ENCODE data around the gene VEZT. TPM values are rescaled to one million over a fixed set of nuclear protein-coding genes. Genes with fewer than 3 reads are reported as not detected.

The VEZT gene
- total RNA-seq, 1 experiment from 2014 or later: 107 TPM

DNA sequence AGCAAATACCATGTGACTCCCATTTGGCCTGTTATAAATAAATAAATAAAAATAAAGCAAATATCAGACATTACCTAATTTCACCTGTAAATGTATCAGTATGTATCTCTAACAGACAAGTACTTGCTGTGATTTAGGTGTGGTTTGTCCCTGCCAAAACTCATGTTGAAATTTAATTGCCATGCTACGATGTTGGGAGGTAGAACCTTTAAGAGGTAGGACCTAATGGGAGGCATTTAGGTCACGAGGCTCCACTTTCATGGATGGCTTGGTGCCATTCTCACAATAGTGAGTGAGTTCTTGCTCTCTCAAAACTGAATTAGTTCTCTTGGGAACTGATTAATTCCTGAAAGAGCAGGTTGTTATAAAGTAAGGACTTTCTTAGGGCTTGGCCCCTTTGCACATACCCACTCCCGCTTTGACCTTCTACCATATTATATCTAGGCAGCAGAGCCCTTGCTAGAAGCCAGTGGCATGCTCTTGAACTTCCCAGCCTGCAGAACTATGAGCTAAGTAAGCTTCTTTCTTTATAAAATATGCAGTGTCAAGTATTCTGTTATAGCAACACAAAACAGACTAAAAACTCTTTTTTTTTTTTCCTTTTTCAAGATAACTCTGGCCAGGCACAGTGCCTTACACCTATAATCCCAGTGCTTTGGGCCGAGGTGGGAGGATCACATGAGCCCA, 26.0 kb downstream of the VEZT start:
- Histone ChIP-seq H3K4me1 (ENCODE audit: insufficient read depth, low read length, poor library complexity, severe bottlenecking) (peaks cover 30% of the 10 kb centered on the region), H3K36me3 (ENCODE audit: insufficient read depth, low read length, poor library complexity, severe bottlenecking) (peaks cover 17% of the 10 kb centered on the region), H3K27me3 (replicated peaks; ENCODE audit: insufficient read depth, low read depth, low read length, poor library complexity) (no peaks in the 10 kb centered on the region), H3K4me3 (ENCODE audit: low read depth, low read length, poor library complexity, severe bottlenecking) (no peak overlapping the region), H3K9me3 (ENCODE audit: low read depth, low read length, poor library complexity, severe bottlenecking) (no peaks in the 10 kb centered on the region), H3K27ac (ENCODE audit: low read depth, low read length, poor library complexity, severe bottlenecking) (no peak overlapping the region)
- CTCF ChIA-PET: no interaction called here
- intact Hi-C loops (cut with micrococcal nuclease; ENCODE audit: unreplicated experiment): no loop called here
- BruUV-seq (replicated peaks): no TSS peak
- DNase-seq (ENCODE audit: low spot score): no peak
- POLR2A ChIA-PET (ENCODE audit: low non-redundant PET): interaction anchor here (0.6 kb wide), 1 partner anchor 233 kb away, joined by 3 read pairs; no protein-coding TSS in a partner anchor
- no peak for TF ChIP-seq EZH2 (IDR thresholded peaks at IDR 0.05; ENCODE audit: borderline replicate concordance, low read depth, low read length, poor library complexity, severe bottlenecking)
- TF ChIP-seq, protein P1, sequence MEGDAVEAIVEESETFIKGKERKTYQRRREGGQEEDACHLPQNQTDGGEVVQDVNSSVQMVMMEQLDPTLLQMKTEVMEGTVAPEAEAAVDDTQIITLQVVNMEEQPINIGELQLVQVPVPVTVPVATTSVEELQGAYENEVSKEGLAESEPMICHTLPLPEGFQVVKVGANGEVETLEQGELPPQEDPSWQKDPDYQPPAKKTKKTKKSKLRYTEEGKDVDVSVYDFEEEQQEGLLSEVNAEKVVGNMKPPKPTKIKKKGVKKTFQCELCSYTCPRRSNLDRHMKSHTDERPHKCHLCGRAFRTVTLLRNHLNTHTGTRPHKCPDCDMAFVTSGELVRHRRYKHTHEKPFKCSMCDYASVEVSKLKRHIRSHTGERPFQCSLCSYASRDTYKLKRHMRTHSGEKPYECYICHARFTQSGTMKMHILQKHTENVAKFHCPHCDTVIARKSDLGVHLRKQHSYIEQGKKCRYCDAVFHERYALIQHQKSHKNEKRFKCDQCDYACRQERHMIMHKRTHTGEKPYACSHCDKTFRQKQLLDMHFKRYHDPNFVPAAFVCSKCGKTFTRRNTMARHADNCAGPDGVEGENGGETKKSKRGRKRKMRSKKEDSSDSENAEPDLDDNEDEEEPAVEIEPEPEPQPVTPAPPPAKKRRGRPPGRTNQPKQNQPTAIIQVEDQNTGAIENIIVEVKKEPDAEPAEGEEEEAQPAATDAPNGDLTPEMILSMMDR (conservative IDR thresholded peaks at IDR 0.05; ENCODE audit: low read depth, low read length): no peak

DNA sequence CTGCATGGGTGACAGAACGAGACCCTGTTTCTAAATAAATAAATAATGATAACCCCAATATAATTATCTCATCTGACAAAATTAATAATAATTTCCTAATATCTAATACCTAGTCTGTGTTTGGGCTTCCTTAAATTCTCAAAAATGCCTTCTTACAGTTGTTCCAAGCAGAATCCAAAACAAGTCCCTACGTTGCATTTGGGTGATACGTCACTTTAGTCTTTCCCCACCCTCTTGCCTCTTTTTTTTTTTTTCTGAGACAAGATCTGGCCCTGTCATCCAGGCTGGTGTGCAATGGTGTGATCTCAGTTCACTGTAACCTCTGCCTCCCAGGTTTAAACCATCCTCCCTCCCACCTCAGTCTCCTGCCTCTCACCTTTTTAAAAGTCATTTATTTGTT, 26.7 kb downstream of the VEZT start:
- Histone ChIP-seq H3K4me3 (ENCODE audit: low read depth, low read length, poor library complexity, severe bottlenecking) (no peak overlapping the region), H3K27me3 (replicated peaks; ENCODE audit: insufficient read depth, low read depth, low read length, poor library complexity) (no peaks in the 10 kb centered on the region), H3K9me3 (ENCODE audit: low read depth, low read length, poor library complexity, severe bottlenecking) (no peaks in the 10 kb centered on the region), H3K36me3 (ENCODE audit: insufficient read depth, low read length, poor library complexity, severe bottlenecking) (peaks cover 17% of the 10 kb centered on the region), H3K27ac (ENCODE audit: low read depth, low read length, poor library complexity, severe bottlenecking) (no peak overlapping the region), H3K4me1 (ENCODE audit: insufficient read depth, low read length, poor library complexity, severe bottlenecking) (peaks cover 37% of the 10 kb centered on the region)
- CTCF ChIA-PET: no interaction called here
- no peak for DNase-seq (ENCODE audit: low spot score)
- TF ChIP-seq, protein P1 (conservative IDR thresholded peaks at IDR 0.05; ENCODE audit: low read depth, low read length): no peak
- no peak for TF ChIP-seq EZH2 (IDR thresholded peaks at IDR 0.05; ENCODE audit: borderline replicate concordance, low read depth, low read length, poor library complexity, severe bottlenecking)
- intact Hi-C loops (cut with micrococcal nuclease; ENCODE audit: unreplicated experiment): no loop called here
- no TSS peak for BruUV-seq (replicated peaks)
- POLR2A ChIA-PET (ENCODE audit: low non-redundant PET): interaction anchor here (0.6 kb wide), 1 partner anchor 233 kb away, joined by 3 read pairs; no protein-coding TSS in a partner anchor

GRCh38 chr12:95248095-95248494, 30.5 kb downstream of the VEZT start:
- BruUV-seq (replicated peaks): no TSS peak
- H3K27ac ChIP-seq (ENCODE audit: low read depth, low read length, poor library complexity, severe bottlenecking): peak overlapping the region; percentile 23
- H3K4me3 ChIP-seq (ENCODE audit: low read depth, low read length, poor library complexity, severe bottlenecking): no peak overlapping the region
- H3K36me3 ChIP-seq (ENCODE audit: insufficient read depth, low read length, poor library complexity, severe bottlenecking): peaks cover 21% of the 10 kb centered on the region
- DNase-seq (ENCODE audit: low spot score): no peak
- CTCF ChIA-PET: no interaction called here
- intact Hi-C loops (cut with micrococcal nuclease; ENCODE audit: unreplicated experiment): no loop called here
- no peak for TF ChIP-seq EZH2 (IDR thresholded peaks at IDR 0.05; ENCODE audit: borderline replicate concordance, low read depth, low read length, poor library complexity, severe bottlenecking)
- H3K9me3 ChIP-seq (ENCODE audit: low read depth, low read length, poor library complexity, severe bottlenecking): no peaks in the 10 kb centered on the region
- H3K27me3 ChIP-seq (replicated peaks; ENCODE audit: insufficient read depth, low read depth, low read length, poor library complexity): no peaks in the 10 kb centered on the region
- POLR2A ChIA-PET (ENCODE audit: low non-redundant PET): interaction anchor here (0.5 kb wide), 1 partner anchor 162 kb away, joined by 12 read pairs; no protein-coding TSS in a partner anchor
- peaks cover 51% of the 10 kb centered on the region for H3K4me1 ChIP-seq (ENCODE audit: insufficient read depth, low read length, poor library complexity, severe bottlenecking)

All from A673 (cell line).